GM23338 (cell line): Measurements from ENCODE around the gene ABCC6.
"Not testable (repeated sequence)": the region's sequence is repeated elsewhere in the genome, so short reads cannot be mapped to it uniquely, and the experiment has no call there.

Experiments used
- CREB1 ChIP-seq: fragments of 250-450 bp; sonication (Bioruptor Pico); IDR thresholded peaks from 2 replicates; pipeline ENCODE4 v1.5.0; 2020; ENCODE audit warnings: low read depth, mild to moderate bottlenecking, moderate library complexity
- EZH2 ChIP-seq: fragments of 200-600 bp; sonication (generic); IDR thresholded peaks from one replicate; pipeline ENCODE4 v1.8.0; 2017; ENCODE audit warnings: antibody characterized with exemption, mild to moderate bottlenecking, low read depth; ENCODE audit not compliant: unreplicated experiment
- EZH2phosphoT487 ChIP-seq: fragments of 200-600 bp; sonication (generic); IDR thresholded peaks from one replicate; pipeline ENCODE4 v1.8.1; 2018; ENCODE audit warnings: antibody characterized with exemption; ENCODE audit not compliant: unreplicated experiment
- JUNB ChIP-seq: IDR thresholded peaks from one replicate; pipeline ENCODE4 v1.6.1; 2016; ENCODE audit warnings: antibody characterized with exemption; ENCODE audit not compliant: unreplicated experiment
- TF ChIP-seq, protein P1 (sequence below), 2 experiments: fragments of 200-600 bp in 1 of 2; sonication (generic) in 1 of 2; conservative IDR thresholded peaks; 2 replicates each; pipeline versions ENCODE4 v1.5.1 to v1.6.1; 2016 to 2017; ENCODE audit warnings: antibody characterized with exemption in 2 of 2, low read depth in 2 of 2, mild to moderate bottlenecking in 2 of 2, moderate library complexity in 1 of 2
- TF ChIP-seq, protein P2 (sequence below): IDR thresholded peaks from one replicate; pipeline ENCODE4 v1.6.1; 2018; ENCODE audit warnings: antibody characterized with exemption; ENCODE audit not compliant: unreplicated experiment
- TF ChIP-seq, protein P3 (sequence below): IDR thresholded peaks from 2 replicates; pipeline ENCODE4 v1.6.1; 2016; ENCODE audit warnings: antibody characterized with exemption

DNA sequence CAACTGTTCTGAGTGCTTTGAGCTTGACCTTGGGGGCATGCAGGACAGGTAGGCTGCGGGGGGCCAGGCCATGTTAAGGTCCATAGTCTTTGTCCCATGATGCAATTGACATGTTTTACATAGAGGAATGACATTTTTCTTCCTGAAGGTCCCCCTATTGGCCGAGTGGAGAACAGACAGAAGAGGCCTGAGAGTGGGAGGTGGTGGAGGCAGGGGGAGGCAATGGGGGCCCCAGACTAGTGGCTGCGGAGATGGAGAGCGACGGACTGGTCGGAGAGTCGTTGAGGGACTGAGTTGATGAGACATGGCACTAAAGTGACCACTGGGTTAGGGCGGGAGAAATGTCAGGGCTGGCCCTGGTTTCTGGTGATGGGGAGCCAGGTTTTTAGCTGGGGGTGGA is 48.4 kb upstream of the ABCC6 start:
- TF ChIP-seq, protein P1, sequence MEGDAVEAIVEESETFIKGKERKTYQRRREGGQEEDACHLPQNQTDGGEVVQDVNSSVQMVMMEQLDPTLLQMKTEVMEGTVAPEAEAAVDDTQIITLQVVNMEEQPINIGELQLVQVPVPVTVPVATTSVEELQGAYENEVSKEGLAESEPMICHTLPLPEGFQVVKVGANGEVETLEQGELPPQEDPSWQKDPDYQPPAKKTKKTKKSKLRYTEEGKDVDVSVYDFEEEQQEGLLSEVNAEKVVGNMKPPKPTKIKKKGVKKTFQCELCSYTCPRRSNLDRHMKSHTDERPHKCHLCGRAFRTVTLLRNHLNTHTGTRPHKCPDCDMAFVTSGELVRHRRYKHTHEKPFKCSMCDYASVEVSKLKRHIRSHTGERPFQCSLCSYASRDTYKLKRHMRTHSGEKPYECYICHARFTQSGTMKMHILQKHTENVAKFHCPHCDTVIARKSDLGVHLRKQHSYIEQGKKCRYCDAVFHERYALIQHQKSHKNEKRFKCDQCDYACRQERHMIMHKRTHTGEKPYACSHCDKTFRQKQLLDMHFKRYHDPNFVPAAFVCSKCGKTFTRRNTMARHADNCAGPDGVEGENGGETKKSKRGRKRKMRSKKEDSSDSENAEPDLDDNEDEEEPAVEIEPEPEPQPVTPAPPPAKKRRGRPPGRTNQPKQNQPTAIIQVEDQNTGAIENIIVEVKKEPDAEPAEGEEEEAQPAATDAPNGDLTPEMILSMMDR (conservative IDR thresholded peaks at IDR 0.05; ENCODE audit: low read depth in 2 of 2): not testable (repeated sequence)
- TF ChIP-seq EZH2; CREB1 (CRISPR knock-in tag); EZH2phosphoT487; JUNB: not testable (repeated sequence)
- TF ChIP-seq, protein P2, sequence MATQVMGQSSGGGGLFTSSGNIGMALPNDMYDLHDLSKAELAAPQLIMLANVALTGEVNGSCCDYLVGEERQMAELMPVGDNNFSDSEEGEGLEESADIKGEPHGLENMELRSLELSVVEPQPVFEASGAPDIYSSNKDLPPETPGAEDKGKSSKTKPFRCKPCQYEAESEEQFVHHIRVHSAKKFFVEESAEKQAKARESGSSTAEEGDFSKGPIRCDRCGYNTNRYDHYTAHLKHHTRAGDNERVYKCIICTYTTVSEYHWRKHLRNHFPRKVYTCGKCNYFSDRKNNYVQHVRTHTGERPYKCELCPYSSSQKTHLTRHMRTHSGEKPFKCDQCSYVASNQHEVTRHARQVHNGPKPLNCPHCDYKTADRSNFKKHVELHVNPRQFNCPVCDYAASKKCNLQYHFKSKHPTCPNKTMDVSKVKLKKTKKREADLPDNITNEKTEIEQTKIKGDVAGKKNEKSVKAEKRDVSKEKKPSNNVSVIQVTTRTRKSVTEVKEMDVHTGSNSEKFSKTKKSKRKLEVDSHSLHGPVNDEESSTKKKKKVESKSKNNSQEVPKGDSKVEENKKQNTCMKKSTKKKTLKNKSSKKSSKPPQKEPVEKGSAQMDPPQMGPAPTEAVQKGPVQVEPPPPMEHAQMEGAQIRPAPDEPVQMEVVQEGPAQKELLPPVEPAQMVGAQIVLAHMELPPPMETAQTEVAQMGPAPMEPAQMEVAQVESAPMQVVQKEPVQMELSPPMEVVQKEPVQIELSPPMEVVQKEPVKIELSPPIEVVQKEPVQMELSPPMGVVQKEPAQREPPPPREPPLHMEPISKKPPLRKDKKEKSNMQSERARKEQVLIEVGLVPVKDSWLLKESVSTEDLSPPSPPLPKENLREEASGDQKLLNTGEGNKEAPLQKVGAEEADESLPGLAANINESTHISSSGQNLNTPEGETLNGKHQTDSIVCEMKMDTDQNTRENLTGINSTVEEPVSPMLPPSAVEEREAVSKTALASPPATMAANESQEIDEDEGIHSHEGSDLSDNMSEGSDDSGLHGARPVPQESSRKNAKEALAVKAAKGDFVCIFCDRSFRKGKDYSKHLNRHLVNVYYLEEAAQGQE: not testable (repeated sequence)
- TF ChIP-seq, protein P3, sequence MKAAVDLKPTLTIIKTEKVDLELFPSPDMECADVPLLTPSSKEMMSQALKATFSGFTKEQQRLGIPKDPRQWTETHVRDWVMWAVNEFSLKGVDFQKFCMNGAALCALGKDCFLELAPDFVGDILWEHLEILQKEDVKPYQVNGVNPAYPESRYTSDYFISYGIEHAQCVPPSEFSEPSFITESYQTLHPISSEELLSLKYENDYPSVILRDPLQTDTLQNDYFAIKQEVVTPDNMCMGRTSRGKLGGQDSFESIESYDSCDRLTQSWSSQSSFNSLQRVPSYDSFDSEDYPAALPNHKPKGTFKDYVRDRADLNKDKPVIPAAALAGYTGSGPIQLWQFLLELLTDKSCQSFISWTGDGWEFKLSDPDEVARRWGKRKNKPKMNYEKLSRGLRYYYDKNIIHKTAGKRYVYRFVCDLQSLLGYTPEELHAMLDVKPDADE: not testable (repeated sequence)
